ENCODE data around the gene ERBB4.

ERBB4 gene

GRCh38 chr2:212097001-212097400, 441.6 kb downstream of the ERBB4 start:
- DNase-seq (ENCODE audit: low read depth in 4 of 4, low spot score in 1 of 4) = no peak

GRCh38 chr2:212089873-212090272, 448.7 kb downstream of the ERBB4 start:
- no peak for DNase-seq (ENCODE audit: low read depth in 4 of 4, low spot score in 1 of 4)

GRCh38 chr2:212088353-212088752, 450.2 kb downstream of the ERBB4 start:
- DNase-seq (ENCODE audit: low read depth in 4 of 4, low spot score in 1 of 4) = no peak

GRCh38 chr2:212083492-212083891, 455.1 kb downstream of the ERBB4 start:
- no peak for DNase-seq (ENCODE audit: low read depth in 4 of 4, low spot score in 1 of 4)

GRCh38 chr2:212078103-212078502, 460.5 kb downstream of the ERBB4 start:
- DNase-seq (ENCODE audit: low read depth in 4 of 4, low spot score in 1 of 4) = no peak

GRCh38 chr2:212076456-212076855, 462.1 kb downstream of the ERBB4 start:
- no peak for DNase-seq (ENCODE audit: low read depth in 4 of 4, low spot score in 1 of 4)

- DNase-seq (ENCODE audit: low read depth in 4 of 4, low spot score in 1 of 4) = no peak
Observed at GRCh38 chr2:212073360-212073759, 465.2 kb downstream of the ERBB4 start.

GRCh38 chr2:212066546-212066945, 472.1 kb downstream of the ERBB4 start:
- no peak for DNase-seq (ENCODE audit: low read depth in 4 of 4, low spot score in 1 of 4)

- no peak for DNase-seq (ENCODE audit: low read depth in 4 of 4, low spot score in 1 of 4)
Observed at GRCh38 chr2:212064318-212064717, 474.3 kb downstream of the ERBB4 start.

GRCh38 chr2:212052412-212053159, 486.0 kb downstream of the ERBB4 start:
- no peak for DNase-seq (ENCODE audit: low read depth in 4 of 4, low spot score in 1 of 4)

GRCh38 chr2:212050871-212051270, 487.7 kb downstream of the ERBB4 start:
- DNase-seq (ENCODE audit: low read depth in 4 of 4, low spot score in 1 of 4) = no peak

- DNase-seq (ENCODE audit: low read depth in 4 of 4, low spot score in 1 of 4) = no peak
Observed at GRCh38 chr2:212042562-212042961, 496.0 kb downstream of the ERBB4 start.

GRCh38 chr2:212037062-212037461, 501.5 kb downstream of the ERBB4 start:
- DNase-seq (ENCODE audit: low read depth in 4 of 4, low spot score in 1 of 4) = no peak

- no peak for DNase-seq (ENCODE audit: low read depth in 4 of 4, low spot score in 1 of 4)
Observed at GRCh38 chr2:212034841-212035585, 503.6 kb downstream of the ERBB4 start.

- no peak for DNase-seq (ENCODE audit: low read depth in 4 of 4, low spot score in 1 of 4)
Observed at GRCh38 chr2:212033888-212034287, 504.7 kb downstream of the ERBB4 start.

- no peak for DNase-seq (ENCODE audit: low read depth in 4 of 4, low spot score in 1 of 4)
Observed at GRCh38 chr2:212032536-212033219, 505.9 kb downstream of the ERBB4 start.

GRCh38 chr2:212032032-212032431, 506.6 kb downstream of the ERBB4 start:
- DNase-seq (ENCODE audit: low read depth in 4 of 4, low spot score in 1 of 4) = no peak

GRCh38 chr2:212030709-212031108, 507.9 kb downstream of the ERBB4 start:
- DNase-seq (ENCODE audit: low read depth in 4 of 4, low spot score in 1 of 4) = no peak

GRCh38 chr2:212028798-212029394, 509.7 kb downstream of the ERBB4 start:
- DNase-seq (ENCODE audit: low read depth in 4 of 4, low spot score in 1 of 4) = no peak

GRCh38 chr2:212027681-212028628, 510.6 kb downstream of the ERBB4 start:
- no peak for DNase-seq (ENCODE audit: low read depth in 4 of 4, low spot score in 1 of 4)
